HG03066 (cell line): ENCODE results near the gene TREML2.

ENCODE experiments used
- ATAC-seq: cut with Tn5 transposase; IDR thresholded peaks from one replicate; pipeline ENCODE4 v1.9.1; 2021; ENCODE audit warnings: low read depth; ENCODE audit not compliant: unreplicated experiment

The TREML2 gene

DNA sequence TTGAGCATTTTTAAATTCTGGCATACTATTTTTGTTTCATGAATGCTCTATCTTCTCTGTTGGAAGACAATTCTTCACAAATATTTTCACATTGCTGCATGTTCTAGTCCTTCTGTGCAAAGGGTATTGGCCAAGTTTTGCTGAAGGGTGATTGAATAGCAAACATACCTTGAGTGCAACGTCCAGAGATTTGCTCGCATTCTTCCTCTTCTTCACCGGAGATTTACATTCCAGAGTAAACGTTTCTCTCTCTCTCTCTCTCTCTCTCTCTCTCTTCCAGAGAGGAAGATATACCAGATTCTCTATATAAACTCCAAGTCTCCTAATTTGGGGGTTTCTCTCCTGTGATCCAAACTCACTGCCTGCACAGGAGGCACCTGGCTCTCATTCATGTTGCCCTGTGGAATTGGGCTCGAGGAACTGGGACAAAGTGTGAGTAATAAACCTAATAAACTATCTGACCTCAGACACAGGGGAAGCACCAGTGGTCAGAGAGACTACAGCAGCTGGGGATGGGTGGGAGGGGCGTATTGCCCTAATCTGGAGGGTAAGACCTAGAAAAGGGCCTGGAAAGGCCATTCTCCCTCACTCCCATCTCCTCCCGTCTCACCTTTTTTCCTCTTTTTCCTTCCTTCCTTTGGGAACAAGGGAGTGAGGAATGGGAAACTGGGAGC is 45.7 kb downstream of the TREML2 start:
- no peak for ATAC-seq

- no peak for ATAC-seq
Measured at GRCh38 chr6:41153992-41154625, 46.8 kb downstream of the TREML2 start, which contains the start of gene TREML1. Gene TREML1 (minus strand): TSS chr6:41154347. CDS start chr6:41154288, 59 bp downstream.

- ATAC-seq = no peak
Measured at GRCh38 chr6:41153451-41153850, 47.5 kb downstream of the TREML2 start.

GRCh38 chr6:41150671-41151070 is 50.3 kb downstream of the TREML2 start:
- no peak for ATAC-seq

DNA sequence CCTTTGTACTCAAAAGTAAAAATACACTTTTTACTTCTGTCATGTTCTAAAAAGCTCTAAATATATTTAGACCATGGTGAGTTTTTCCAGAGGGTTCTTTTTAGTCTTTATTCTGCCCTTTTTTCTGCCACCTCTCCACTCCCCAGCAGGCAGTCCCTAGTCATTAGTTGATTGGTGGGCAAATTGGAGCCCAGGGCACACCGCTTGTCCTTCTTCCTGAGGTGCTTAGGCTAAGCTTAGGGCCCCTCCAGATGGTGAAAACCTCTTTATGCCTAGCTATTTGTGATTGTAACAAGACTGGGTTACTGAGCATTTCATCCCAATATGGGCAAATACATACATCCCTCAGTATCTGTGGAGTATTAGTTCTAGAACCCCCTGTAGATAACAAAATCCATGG is 53.0 kb downstream of the TREML2 start:
- no peak for ATAC-seq
